HL-60 (cell line): ENCODE data around the gene TBC1D3B.

Source experiments
- DNase-seq, 2 experiments: peaks; one replicate each; pipeline ENCODE4 v3.0.0-alpha.2; 2010 to 2020; ENCODE audit warnings: low read depth in 1 of 2, low spot score in 1 of 2
- H3K27ac ChIP-seq: fragments of 250-450 bp; sonication (Bioruptor Pico); replicated peaks from 2 replicates; pipeline ENCODE4 v1.5.1; 2020; ENCODE audit warnings: mild to moderate bottlenecking, moderate library complexity
- H3K27me3 ChIP-seq: fragments of 250-450 bp; sonication (Bioruptor Pico); 2 replicates; pipeline ENCODE4 v1.5.1; 2021; ENCODE audit warnings: mild to moderate bottlenecking, moderate library complexity; ENCODE audit not compliant: insufficient read depth, poor library complexity, severe bottlenecking
- H3K4me3 ChIP-seq: replicated peaks from 2 replicates; pipeline ENCODE4 v1.5.1; 2011; ENCODE audit warnings: mild to moderate bottlenecking, control low read depth, low read length; ENCODE audit not compliant: insufficient read depth
- CTCF ChIP-seq: IDR thresholded peaks from one replicate; pipeline ENCODE4 v1.5.1; 2011; ENCODE audit warnings: low read length, control low read depth, inconsistent platforms; ENCODE audit not compliant: insufficient read depth
- GABPA ChIP-seq: IDR thresholded peaks from 2 replicates; pipeline ENCODE4 v1.6.1; 2012; ENCODE audit warnings: low read depth
- POLR2AphosphoS5 ChIP-seq: IDR thresholded peaks from 2 replicates; pipeline ENCODE4 v1.6.1; 2012; ENCODE audit warnings: low read depth
- REST ChIP-seq: IDR thresholded peaks from 2 replicates; pipeline ENCODE4 v1.6.1; 2012; ENCODE audit warnings: low read depth; ENCODE audit not compliant: insufficient replicate concordance
- SPI1 ChIP-seq: IDR thresholded peaks from 2 replicates; pipeline ENCODE4 v1.6.1; 2012; ENCODE audit warnings: low read depth, mild to moderate bottlenecking, borderline replicate concordance

TBC1D3B gene

GRCh38 chr17:36144981-36145729 lies 31.3 kb downstream of the TBC1D3B start:
- no peak for DNase-seq
- Histone ChIP-seq H3K27me3 (no peaks in the 10 kb centered on the region), H3K4me3 (no peak overlapping the region), H3K27ac (no peak overlapping the region)
- no peak for TF ChIP-seq REST
- no peak for TF ChIP-seq POLR2AphosphoS5
- no peak for TF ChIP-seq CTCF
- no peak for TF ChIP-seq GABPA

DNA sequence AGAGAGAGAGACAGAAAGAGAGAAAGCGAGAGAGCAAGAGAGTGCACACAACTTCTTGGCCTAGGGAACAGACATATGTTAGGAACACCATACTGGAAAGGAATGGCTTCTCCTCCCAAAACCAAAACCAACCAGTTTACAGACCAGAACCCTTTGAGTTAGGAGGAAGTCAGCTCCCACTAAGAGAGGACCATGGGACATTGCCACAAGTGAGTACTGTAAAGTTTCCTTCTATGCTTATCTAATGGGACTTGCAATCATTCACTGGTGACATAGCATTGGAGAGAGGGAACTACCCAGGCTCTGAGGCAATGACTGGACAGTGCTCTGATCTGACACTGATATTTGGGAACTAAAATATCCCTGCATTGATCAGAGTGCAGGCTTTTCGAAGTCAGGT lies 32.4 kb downstream of the TBC1D3B start:
- no peak for DNase-seq
- Histone ChIP-seq H3K4me3 (no peak overlapping the region), H3K27ac (no peak overlapping the region), H3K27me3 (no peaks in the 10 kb centered on the region)
- no peak for TF ChIP-seq CTCF
- TF ChIP-seq SPI1: no peak
- no peak for TF ChIP-seq REST
- no peak for TF ChIP-seq GABPA
- TF ChIP-seq POLR2AphosphoS5: no peak

- no peak for DNase-seq
- H3K27ac ChIP-seq: no peak overlapping the region
- H3K4me3 ChIP-seq: no peak overlapping the region
- H3K27me3 ChIP-seq: no peaks in the 10 kb centered on the region
- no peak for TF ChIP-seq REST
- no peak for TF ChIP-seq GABPA
- TF ChIP-seq POLR2AphosphoS5: no peak
- TF ChIP-seq SPI1: no peak
- no peak for TF ChIP-seq CTCF
Measured at GRCh38 chr17:36142806-36143205, 33.6 kb downstream of the TBC1D3B start.
